HEK293 (cell line): ENCODE data around the gene EMILIN1.

ENCODE experiments used
- CTCF ChIA-PET: fragments of 350-600 bp; formaldehyde crosslinking; extraction: SDS; loops from one replicate; lab custom pipeline; 2021; ENCODE audit warnings: antibody characterized with exemption; lab: Yijun Ruan, JAX
- POLR2A ChIA-PET: fragments of 300-600 bp; formaldehyde crosslinking; extraction: SDS; loops from one replicate; lab custom pipeline; 2020; ENCODE audit warnings: antibody characterized with exemption, inconsistent platforms; lab: Yijun Ruan, JAX
- H3K27ac ChIP-seq: fragments of 200-500 bp; sonication (Bioruptor generic); 2 replicates; pipeline ENCODE4 v1.5.1; 2014; ENCODE audit warnings: low read depth, low read length, control low read depth, inconsistent platforms; ENCODE audit errors: extremely low read depth
- H3K36me3 ChIP-seq, 2 experiments: fragments of 200-500 bp in 1 of 2; sonication (Bioruptor generic) in 1 of 2; 1 replicate in 1 of 2; 2 replicates in 1 of 2; pipeline ENCODE4 v1.5.1; 2014 to 2017; ENCODE audit warnings: inconsistent platforms in 2 of 2, low read length in 2 of 2; ENCODE audit not compliant: control insufficient read depth in 2 of 2, insufficient read depth in 1 of 2
- H3K4me1 ChIP-seq: fragments of 200-500 bp; sonication (Bioruptor generic); 2 replicates; pipeline ENCODE4 v1.5.1; 2014; ENCODE audit warnings: mild to moderate bottlenecking, low read length, inconsistent platforms; ENCODE audit not compliant: control insufficient read depth, insufficient read depth
- H3K4me3 ChIP-seq: 2 replicates; pipeline ENCODE4 v1.5.1; 2011; ENCODE audit warnings: low read depth, mild to moderate bottlenecking, control low read depth, low read length, moderate library complexity
- H3K9me3 ChIP-seq: fragments of 200-500 bp; sonication (Bioruptor generic); 2 replicates; pipeline ENCODE4 v1.5.1; 2014; ENCODE audit warnings: low read depth, low read length, inconsistent platforms; ENCODE audit not compliant: control insufficient read depth, insufficient read depth
- PRDM1 ChIP-seq: fragments of 450-650 bp; formaldehyde crosslinking; IDR thresholded peaks from 2 replicates; pipeline ENCODE4; 2016; ENCODE audit warnings: missing biosample characterization, missing genetic modification characterization
- SALL2 ChIP-seq: fragments of 450-650 bp; formaldehyde crosslinking; IDR thresholded peaks from 2 replicates; pipeline ENCODE4 v1.5.0; 2017; ENCODE audit warnings: missing biosample characterization, mild to moderate bottlenecking, missing genetic modification characterization, borderline replicate concordance
- ZBTB20 ChIP-seq: fragments of 450-650 bp; formaldehyde crosslinking; IDR thresholded peaks from 2 replicates; pipeline ENCODE4 v1.5.1; 2016; ENCODE audit warnings: missing biosample characterization, missing genetic modification characterization
- ZBTB21 ChIP-seq: fragments of 450-650 bp; formaldehyde crosslinking; IDR thresholded peaks from 2 replicates; pipeline ENCODE4 v1.5.1; 2017; ENCODE audit warnings: missing biosample characterization, missing genetic modification characterization
- ZFP37 ChIP-seq: fragments of 450-650 bp; formaldehyde crosslinking; IDR thresholded peaks from 2 replicates; pipeline ENCODE4 v1.5.1; 2016; ENCODE audit warnings: missing biosample characterization, missing genetic modification characterization
- ZNF175 ChIP-seq: fragments of 450-650 bp; formaldehyde crosslinking; IDR thresholded peaks from 2 replicates; pipeline ENCODE4 v1.5.1; 2016; ENCODE audit warnings: missing biosample characterization, missing genetic modification characterization
- ZNF23 ChIP-seq: fragments of 450-650 bp; formaldehyde crosslinking; IDR thresholded peaks from 2 replicates; pipeline ENCODE4 v1.5.1; 2016; ENCODE audit warnings: missing biosample characterization, missing genetic modification characterization, borderline replicate concordance
- ZNF354C ChIP-seq: fragments of 450-650 bp; formaldehyde crosslinking; IDR thresholded peaks from 2 replicates; pipeline ENCODE4 v1.5.1; 2016; ENCODE audit warnings: missing biosample characterization, missing genetic modification characterization, low read depth, borderline replicate concordance
- ZNF391 ChIP-seq: fragments of 450-650 bp; formaldehyde crosslinking; IDR thresholded peaks from 2 replicates; pipeline ENCODE4 v1.5.1; 2016; ENCODE audit warnings: low read depth, missing biosample characterization, missing genetic modification characterization, borderline replicate concordance
- ZNF501 ChIP-seq: fragments of 450-650 bp; formaldehyde crosslinking; IDR thresholded peaks from 2 replicates; pipeline ENCODE4 v1.5.1; 2016; ENCODE audit warnings: missing biosample characterization, missing genetic modification characterization
- ZNF530 ChIP-seq: fragments of 450-650 bp; formaldehyde crosslinking; IDR thresholded peaks from 2 replicates; pipeline ENCODE4 v1.5.1; 2016; ENCODE audit warnings: low read depth, missing biosample characterization, missing genetic modification characterization
- ZNF658 ChIP-seq: fragments of 450-650 bp; formaldehyde crosslinking; IDR thresholded peaks from 2 replicates; pipeline ENCODE4; 2016; ENCODE audit warnings: missing biosample characterization, missing genetic modification characterization
- ZNF677 ChIP-seq: fragments of 450-650 bp; IDR thresholded peaks from 2 replicates; pipeline ENCODE4 v1.5.0; 2018; ENCODE audit warnings: missing biosample characterization, mild to moderate bottlenecking, missing genetic modification characterization, moderate library complexity
- ZNF747 ChIP-seq: fragments of 450-650 bp; formaldehyde crosslinking; IDR thresholded peaks from 2 replicates; pipeline ENCODE4 v1.5.1; 2016; ENCODE audit warnings: missing biosample characterization, missing genetic modification characterization
- ZSCAN30 ChIP-seq: fragments of 450-650 bp; IDR thresholded peaks from 2 replicates; pipeline ENCODE4 v1.5.1; 2018; ENCODE audit warnings: missing biosample characterization, mild to moderate bottlenecking, missing genetic modification characterization, moderate library complexity
- TF ChIP-seq, protein P1 (sequence below): fragments of 450-650 bp; formaldehyde crosslinking; IDR thresholded peaks from 2 replicates; pipeline ENCODE4 v1.5.1; 2016; ENCODE audit warnings: missing biosample characterization, missing genetic modification characterization, borderline replicate concordance
- TF ChIP-seq, protein P2 (sequence below): fragments of 450-650 bp; formaldehyde crosslinking; IDR thresholded peaks from 2 replicates; pipeline ENCODE4 v1.5.1; 2016; ENCODE audit warnings: missing biosample characterization, missing genetic modification characterization
- TF ChIP-seq, protein P3 (sequence below): fragments of 450-650 bp; formaldehyde crosslinking; IDR thresholded peaks from 2 replicates; pipeline ENCODE4 v1.5.1; 2016; ENCODE audit warnings: missing biosample characterization, missing genetic modification characterization
- TF ChIP-seq, protein P4 (sequence below): fragments of 450-650 bp; formaldehyde crosslinking; IDR thresholded peaks from 2 replicates; pipeline ENCODE4 v1.5.1; 2016; ENCODE audit warnings: missing biosample characterization, missing genetic modification characterization, borderline replicate concordance

Gene EMILIN1

DNA sequence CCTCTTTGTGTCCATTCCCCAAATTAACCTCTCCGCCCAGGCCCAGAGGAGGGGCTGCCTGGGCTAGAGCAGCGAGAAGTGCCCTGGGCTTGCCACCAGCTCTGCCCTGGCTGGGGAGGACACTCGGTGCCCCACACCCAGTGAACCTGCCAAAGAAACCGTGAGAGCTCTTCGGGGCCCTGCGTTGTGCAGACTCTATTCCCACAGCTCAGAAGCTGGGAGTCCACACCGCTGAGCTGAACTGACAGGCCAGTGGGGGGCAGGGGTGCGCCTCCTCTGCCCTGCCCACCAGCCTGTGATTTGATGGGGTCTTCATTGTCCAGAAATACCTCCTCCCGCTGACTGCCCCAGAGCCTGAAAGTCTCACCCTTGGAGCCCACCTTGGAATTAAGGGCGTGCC lies 21.6 kb downstream of the EMILIN1 start:
- no peaks in the 10 kb centered on the region for H3K9me3 ChIP-seq
- no peak overlapping the region for H3K4me3 ChIP-seq
- TF ChIP-seq ZNF175 (tag by site-specific recombination), result no peak
- TF ChIP-seq ZFP37 (tag by site-specific recombination), result no peak
- no peak for TF ChIP-seq ZNF501
- TF ChIP-seq ZNF354C (tag by site-specific recombination), result no peak
- TF ChIP-seq ZNF677 (tag by site-specific recombination), result no peak
- TF ChIP-seq, protein P1, sequence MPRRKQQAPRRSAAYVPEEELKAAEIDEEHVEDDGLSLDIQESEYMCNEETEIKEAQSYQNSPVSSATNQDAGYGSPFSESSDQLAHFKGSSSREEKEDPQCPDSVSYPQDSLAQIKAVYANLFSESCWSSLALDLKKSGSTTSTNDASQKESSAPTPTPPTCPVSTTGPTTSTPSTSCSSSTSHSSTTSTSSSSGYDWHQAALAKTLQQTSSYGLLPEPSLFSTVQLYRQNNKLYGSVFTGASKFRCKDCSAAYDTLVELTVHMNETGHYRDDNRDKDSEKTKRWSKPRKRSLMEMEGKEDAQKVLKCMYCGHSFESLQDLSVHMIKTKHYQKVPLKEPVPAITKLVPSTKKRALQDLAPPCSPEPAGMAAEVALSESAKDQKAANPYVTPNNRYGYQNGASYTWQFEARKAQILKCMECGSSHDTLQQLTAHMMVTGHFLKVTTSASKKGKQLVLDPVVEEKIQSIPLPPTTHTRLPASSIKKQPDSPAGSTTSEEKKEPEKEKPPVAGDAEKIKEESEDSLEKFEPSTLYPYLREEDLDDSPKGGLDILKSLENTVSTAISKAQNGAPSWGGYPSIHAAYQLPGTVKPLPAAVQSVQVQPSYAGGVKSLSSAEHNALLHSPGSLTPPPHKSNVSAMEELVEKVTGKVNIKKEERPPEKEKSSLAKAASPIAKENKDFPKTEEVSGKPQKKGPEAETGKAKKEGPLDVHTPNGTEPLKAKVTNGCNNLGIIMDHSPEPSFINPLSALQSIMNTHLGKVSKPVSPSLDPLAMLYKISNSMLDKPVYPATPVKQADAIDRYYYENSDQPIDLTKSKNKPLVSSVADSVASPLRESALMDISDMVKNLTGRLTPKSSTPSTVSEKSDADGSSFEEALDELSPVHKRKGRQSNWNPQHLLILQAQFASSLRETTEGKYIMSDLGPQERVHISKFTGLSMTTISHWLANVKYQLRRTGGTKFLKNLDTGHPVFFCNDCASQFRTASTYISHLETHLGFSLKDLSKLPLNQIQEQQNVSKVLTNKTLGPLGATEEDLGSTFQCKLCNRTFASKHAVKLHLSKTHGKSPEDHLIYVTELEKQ, result no peak
- TF ChIP-seq ZSCAN30, result no peak
- no peak for TF ChIP-seq ZNF391 (tag by site-specific recombination)
- TF ChIP-seq, protein P2, sequence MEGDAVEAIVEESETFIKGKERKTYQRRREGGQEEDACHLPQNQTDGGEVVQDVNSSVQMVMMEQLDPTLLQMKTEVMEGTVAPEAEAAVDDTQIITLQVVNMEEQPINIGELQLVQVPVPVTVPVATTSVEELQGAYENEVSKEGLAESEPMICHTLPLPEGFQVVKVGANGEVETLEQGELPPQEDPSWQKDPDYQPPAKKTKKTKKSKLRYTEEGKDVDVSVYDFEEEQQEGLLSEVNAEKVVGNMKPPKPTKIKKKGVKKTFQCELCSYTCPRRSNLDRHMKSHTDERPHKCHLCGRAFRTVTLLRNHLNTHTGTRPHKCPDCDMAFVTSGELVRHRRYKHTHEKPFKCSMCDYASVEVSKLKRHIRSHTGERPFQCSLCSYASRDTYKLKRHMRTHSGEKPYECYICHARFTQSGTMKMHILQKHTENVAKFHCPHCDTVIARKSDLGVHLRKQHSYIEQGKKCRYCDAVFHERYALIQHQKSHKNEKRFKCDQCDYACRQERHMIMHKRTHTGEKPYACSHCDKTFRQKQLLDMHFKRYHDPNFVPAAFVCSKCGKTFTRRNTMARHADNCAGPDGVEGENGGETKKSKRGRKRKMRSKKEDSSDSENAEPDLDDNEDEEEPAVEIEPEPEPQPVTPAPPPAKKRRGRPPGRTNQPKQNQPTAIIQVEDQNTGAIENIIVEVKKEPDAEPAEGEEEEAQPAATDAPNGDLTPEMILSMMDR (tag by site-specific recombination), result no peak
- no peak for TF ChIP-seq ZNF23 (tag by site-specific recombination)
- TF ChIP-seq, protein P3, sequence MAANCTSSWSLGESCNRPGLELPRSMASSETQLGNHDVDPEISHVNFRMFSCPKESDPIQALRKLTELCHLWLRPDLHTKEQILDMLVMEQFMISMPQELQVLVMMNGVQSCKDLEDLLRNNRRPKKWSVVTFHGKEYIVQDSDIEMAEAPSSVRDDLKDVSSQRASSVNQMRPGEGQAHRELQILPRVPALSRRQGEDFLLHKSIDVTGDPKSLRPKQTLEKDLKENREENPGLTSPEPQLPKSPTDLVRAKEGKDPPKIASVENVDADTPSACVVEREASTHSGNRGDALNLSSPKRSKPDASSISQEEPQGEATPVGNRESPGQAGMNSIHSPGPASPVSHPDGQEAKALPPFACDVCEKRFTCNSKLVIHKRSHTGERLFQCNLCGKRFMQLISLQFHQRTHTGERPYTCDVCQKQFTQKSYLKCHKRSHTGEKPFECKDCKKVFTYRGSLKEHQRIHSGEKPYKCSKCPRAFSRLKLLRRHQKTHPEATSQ (tag by site-specific recombination), result no peak
- TF ChIP-seq SALL2 (tag by site-specific recombination), result no peak
- TF ChIP-seq ZBTB20, result no peak
- no peak for TF ChIP-seq PRDM1 (tag by site-specific recombination)
- no peak for TF ChIP-seq ZNF747 (tag by site-specific recombination)
- TF ChIP-seq, protein P4, sequence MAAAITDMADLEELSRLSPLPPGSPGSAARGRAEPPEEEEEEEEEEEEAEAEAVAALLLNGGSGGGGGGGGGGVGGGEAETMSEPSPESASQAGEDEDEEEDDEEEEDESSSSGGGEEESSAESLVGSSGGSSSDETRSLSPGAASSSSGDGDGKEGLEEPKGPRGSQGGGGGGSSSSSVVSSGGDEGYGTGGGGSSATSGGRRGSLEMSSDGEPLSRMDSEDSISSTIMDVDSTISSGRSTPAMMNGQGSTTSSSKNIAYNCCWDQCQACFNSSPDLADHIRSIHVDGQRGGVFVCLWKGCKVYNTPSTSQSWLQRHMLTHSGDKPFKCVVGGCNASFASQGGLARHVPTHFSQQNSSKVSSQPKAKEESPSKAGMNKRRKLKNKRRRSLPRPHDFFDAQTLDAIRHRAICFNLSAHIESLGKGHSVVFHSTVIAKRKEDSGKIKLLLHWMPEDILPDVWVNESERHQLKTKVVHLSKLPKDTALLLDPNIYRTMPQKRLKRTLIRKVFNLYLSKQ (tag by site-specific recombination), result no peak
- TF ChIP-seq ZBTB21, result no peak
- POLR2A ChIA-PET, result no interaction called here
- CTCF ChIA-PET, result interaction anchor here (0.6 to 7.0 kb wide), 10 partner anchors 8 to 203 kb away, joined by 3 to 44 read pairs (median 6); partner anchors contain the start of gene KHK
- no peak overlapping the region for H3K27ac ChIP-seq
- no peaks in the 10 kb centered on the region for H3K4me1 ChIP-seq
- peaks cover 0 to 29% of the 10 kb centered on the region in 2 experiments; a peak in 1 of 3 replicates for H3K36me3 ChIP-seq

DNA sequence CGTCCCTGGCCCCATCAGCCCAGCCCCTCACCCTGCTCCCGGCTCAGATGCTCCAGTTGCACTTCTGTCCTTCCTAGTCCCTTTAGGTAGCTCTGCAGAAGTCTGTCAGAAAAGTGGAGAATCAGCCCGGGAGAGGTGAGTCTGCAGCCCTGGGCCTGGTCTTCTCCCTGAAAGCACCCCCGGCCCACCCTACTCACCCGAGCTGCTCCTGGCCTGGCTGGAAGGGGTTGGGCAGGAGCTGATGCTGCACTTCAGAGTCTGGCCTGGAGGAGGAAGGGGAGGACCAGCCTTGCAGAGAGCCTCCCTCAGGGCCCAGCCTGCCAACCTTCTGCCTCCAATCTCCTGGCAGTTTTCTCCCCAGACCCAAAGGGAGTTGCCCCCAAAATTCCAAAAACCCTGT lies 23.9 kb downstream of the EMILIN1 start:
- TF ChIP-seq ZNF658 (tag by site-specific recombination), result no peak
- TF ChIP-seq ZNF530 (tag by site-specific recombination), result no peak
- POLR2A ChIA-PET, result interaction anchor here (0.6 kb wide), 1 partner anchor 143 kb away, joined by 3 read pairs; no protein-coding TSS in a partner anchor
- Histone ChIP-seq H3K9me3 (no peaks in the 10 kb centered on the region), H3K27ac (no peak overlapping the region), H3K36me3 (peaks cover 0 to 21% of the 10 kb centered on the region in 2 experiments; a peak in 1 of 3 replicates), H3K4me1 (no peaks in the 10 kb centered on the region), H3K4me3 (no peak overlapping the region)
- CTCF ChIA-PET, result interaction anchor here (0.6 to 4.9 kb wide), 6 partner anchors 67 to 582 kb away, joined by 3 to 42 read pairs (median 4); no protein-coding TSS in a partner anchor
